ENCODE results near the gene TDP2.

TDP2 gene

DNA sequence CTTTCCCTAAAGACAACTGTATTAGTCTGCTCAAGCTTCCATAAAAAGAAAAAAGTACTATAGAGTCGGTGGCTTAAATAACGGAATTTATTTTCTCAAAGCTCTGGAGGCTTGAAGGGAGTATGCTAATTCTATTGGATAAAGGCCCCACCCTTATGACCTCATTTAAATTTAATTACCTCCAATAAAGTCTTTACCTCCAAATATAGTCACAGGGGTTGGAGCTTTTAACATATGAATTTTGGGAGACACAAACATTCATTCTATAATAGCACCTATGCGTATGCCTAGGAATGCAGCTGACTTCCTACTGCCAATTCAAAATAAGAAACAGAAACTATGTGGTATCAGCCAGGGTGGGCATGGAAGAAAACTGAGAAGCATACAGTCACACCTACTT is 46.1 kb downstream of the TDP2 start:
- TF ChIP-seq, protein P1, sequence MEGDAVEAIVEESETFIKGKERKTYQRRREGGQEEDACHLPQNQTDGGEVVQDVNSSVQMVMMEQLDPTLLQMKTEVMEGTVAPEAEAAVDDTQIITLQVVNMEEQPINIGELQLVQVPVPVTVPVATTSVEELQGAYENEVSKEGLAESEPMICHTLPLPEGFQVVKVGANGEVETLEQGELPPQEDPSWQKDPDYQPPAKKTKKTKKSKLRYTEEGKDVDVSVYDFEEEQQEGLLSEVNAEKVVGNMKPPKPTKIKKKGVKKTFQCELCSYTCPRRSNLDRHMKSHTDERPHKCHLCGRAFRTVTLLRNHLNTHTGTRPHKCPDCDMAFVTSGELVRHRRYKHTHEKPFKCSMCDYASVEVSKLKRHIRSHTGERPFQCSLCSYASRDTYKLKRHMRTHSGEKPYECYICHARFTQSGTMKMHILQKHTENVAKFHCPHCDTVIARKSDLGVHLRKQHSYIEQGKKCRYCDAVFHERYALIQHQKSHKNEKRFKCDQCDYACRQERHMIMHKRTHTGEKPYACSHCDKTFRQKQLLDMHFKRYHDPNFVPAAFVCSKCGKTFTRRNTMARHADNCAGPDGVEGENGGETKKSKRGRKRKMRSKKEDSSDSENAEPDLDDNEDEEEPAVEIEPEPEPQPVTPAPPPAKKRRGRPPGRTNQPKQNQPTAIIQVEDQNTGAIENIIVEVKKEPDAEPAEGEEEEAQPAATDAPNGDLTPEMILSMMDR (IDR thresholded peaks at IDR 0.05; ENCODE audit: extremely low read depth, insufficient read depth, missing control alignments), result no peak
- DNase-seq (ENCODE audit: low spot score), result no peak
- in situ Hi-C loops (cut with MboI; ENCODE audit: low pct_unique_long_range_greater_than_20kb, low sequenced_read_pairs, unreplicated experiment), result no loop called here

DNA sequence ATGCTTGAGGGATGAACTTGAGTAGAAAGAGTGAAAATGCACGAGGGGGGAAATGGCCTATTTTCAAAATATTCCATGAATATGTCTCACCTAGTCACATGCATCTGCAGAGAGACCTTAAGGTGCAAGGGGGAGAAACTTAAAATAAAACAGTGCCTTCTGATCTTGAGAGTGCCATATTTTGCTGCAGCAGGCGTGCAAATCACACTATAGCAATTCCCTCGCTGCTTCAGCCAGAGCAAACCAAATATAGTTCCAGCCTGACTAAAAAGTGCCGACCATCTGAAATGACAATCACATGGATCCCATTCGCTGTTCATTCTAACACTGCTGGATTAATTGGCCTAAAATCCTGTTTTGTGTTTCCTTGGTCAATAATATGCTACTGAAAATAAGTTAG is 47.0 kb downstream of the TDP2 start:
- in situ Hi-C loops (cut with MboI; ENCODE audit: low pct_unique_long_range_greater_than_20kb, low sequenced_read_pairs, unreplicated experiment), result no loop called here
- TF ChIP-seq, protein P1 (IDR thresholded peaks at IDR 0.05; ENCODE audit: extremely low read depth, insufficient read depth, missing control alignments), result no peak
- DNase-seq (ENCODE audit: low spot score), result no peak

DNA sequence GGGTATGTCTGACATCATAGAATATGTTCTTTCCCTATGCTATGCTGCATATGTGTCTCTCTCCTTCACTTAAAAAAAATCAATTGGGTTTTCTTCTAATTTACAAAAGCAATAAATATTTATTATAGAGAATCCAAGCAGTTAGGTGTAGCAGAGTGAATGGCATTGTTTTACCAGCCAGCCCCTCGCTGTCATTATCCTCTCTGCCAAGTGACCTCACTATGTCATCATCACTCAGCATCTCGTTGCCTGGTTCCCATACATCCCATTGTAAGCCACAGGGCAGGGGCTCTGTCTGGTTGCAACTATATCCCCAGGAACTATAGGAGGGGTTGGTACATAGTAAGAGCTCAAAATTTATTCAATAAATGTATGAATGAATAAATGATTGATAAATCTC is 52.1 kb downstream of the TDP2 start:
- TF ChIP-seq, protein P1 (IDR thresholded peaks at IDR 0.05; ENCODE audit: extremely low read depth, insufficient read depth, missing control alignments), result no peak

DNA sequence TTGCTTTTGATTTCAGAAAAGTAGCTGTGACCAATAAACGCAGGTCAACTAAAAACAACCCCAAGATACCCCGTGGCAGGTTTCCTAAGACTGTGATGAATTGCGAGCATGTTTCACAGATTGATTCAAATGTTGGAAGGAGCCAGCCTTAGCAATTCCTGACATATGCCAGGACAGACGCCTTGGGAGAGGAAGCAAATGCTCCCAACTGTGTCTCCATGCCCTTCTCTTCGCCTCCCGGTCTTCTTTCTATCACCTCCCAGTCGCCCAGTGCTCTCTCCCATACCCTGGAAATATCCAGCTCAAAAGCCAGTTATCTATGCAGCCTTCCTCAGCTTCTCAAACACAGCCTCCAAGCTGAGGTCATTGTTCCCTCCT is 52.7 kb downstream of the TDP2 start:
- in situ Hi-C loops (cut with MboI; ENCODE audit: low pct_unique_long_range_greater_than_20kb, low sequenced_read_pairs, unreplicated experiment), result no loop called here
- TF ChIP-seq, protein P1 (IDR thresholded peaks at IDR 0.05; ENCODE audit: extremely low read depth, insufficient read depth, missing control alignments), result no peak

More for the DNA sequence above, 52.1 kb downstream of the TDP2 start:
- in situ Hi-C loops (cut with MboI; ENCODE audit: low pct_unique_long_range_greater_than_20kb, low sequenced_read_pairs, unreplicated experiment), result no loop called here
- DNase-seq (ENCODE audit: low spot score), result no peak

DNA sequence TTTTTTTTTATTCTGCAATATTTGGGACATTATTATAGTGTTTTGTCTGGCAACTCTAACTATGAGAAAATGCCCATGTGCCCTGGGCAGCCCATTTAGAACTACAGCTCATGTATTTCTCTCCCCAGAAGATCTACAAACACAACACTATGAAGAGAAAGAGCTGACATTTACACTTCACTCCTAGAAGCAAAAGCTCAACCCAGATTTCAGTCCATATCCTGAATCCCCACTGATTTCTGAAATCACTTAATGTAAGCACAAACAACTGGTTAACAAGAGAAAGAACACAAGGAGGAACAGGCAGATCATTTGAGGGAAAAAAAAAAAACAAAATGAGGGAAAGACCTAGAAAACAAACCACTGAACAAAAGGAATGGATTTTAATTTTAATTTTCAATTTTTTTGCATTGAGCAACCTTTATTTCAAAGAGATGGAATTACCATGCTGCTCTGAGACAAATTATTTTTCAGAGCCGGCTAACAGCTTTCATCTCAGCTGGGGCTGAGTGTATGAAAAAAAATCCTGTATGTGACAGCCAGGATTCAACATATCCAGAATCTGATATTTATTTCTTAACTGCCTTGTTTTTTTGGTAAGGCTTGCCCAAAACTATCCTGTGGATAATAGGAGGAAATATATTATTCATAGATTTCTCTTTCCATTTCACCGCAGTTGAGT is 53.2 kb downstream of the TDP2 start:
- no peak for DNase-seq (ENCODE audit: low spot score)
- in situ Hi-C loops (cut with MboI; ENCODE audit: low pct_unique_long_range_greater_than_20kb, low sequenced_read_pairs, unreplicated experiment), result no loop called here
- TF ChIP-seq, protein P1 (IDR thresholded peaks at IDR 0.05; ENCODE audit: extremely low read depth, insufficient read depth, missing control alignments), result no peak

More for the DNA sequence above, 52.7 kb downstream of the TDP2 start:
- no peak for DNase-seq (ENCODE audit: low spot score)

DNA sequence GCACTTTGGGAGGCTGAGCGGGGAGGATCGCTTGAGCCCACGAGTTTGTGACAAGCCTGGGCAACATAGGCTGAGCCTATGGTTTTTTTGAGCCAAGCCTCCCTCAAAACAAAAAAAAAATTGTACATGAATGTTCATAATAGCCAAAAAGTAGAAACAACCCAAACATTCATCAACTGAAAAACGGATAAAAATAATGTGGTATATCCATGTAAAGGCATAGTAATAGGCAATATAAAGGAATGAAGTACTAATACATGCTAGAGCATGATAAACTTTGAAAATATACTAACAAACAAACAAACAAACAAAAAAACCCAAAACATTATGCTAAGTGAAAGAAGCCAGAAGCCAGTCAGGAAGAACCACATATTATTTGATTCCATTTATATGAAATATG is 56.0 kb downstream of the TDP2 start:
- DNase-seq (ENCODE audit: low spot score), result no peak
- TF ChIP-seq, protein P1 (IDR thresholded peaks at IDR 0.05; ENCODE audit: extremely low read depth, insufficient read depth, missing control alignments), result no peak
- in situ Hi-C loops (cut with MboI; ENCODE audit: low pct_unique_long_range_greater_than_20kb, low sequenced_read_pairs, unreplicated experiment), result no loop called here
